Gastrocnemius medialis (tissue), 4 donors: ENCODE results near the gene SRSF2.

Experiments
- CTCF ChIP-seq, 5 experiments: fragments of 450-650 bp in 3 of 5; fragments of 200-600 bp in 2 of 5; sonication (generic) in 2 of 5; IDR thresholded peaks in 4 of 5; conservative IDR thresholded peaks in 1 of 5; 1 replicate in 4 of 5; 2 replicates in 1 of 5; pipeline ENCODE4 v1.5.1; 2016 to 2019; ENCODE audit warnings: antibody characterized with exemption in 5 of 5, mild to moderate bottlenecking in 3 of 5, moderate library complexity in 3 of 5
- POLR2A ChIP-seq, 2 donors: fragments of 450-650 bp; IDR thresholded peaks; one replicate each; pipeline ENCODE4 v1.6.1; 2017; ENCODE audit warnings: antibody characterized with exemption in 2 of 2, mild to moderate bottlenecking in 2 of 2, moderate library complexity in 2 of 2

- TF ChIP-seq CTCF (IDR thresholded peaks at IDR 0.05 in 4 of 5, conservative IDR thresholded peaks at IDR 0.05 in 1 of 5) (no peak), POLR2A (IDR thresholded peaks at IDR 0.05) (no peak)
Measured at GRCh38 chr17:76721463-76721862, 15.7 kb downstream of the SRSF2 start.
